UCSD-AML1 (cell line): ENCODE data around the gene GSTO1.

Source experiments
- DNase-seq: peaks from one replicate; lab custom pipeline; 2025; ENCODE audit not compliant: unreplicated experiment; lab: John Stamatoyannopoulos, UW

Gene GSTO1

GRCh38 chr10:104303594-104304355 is 49.1 kb downstream of the GSTO1 start:
- no peak for DNase-seq

- DNase-seq: no peak
These were observed 49.7 kb downstream of the GSTO1 start for GRCh38 chr10:104304356-104304745.

GRCh38 chr10:104304927-104305326 is 50.2 kb downstream of the GSTO1 start:
- no peak for DNase-seq

- DNase-seq: no peak
These were observed 52.2 kb downstream of the GSTO1 start for GRCh38 chr10:104306897-104307296.

GRCh38 chr10:104307576-104308438 is 53.1 kb downstream of the GSTO1 start:
- DNase-seq: no peak

GRCh38 chr10:104308439-104308903 is 53.8 kb downstream of the GSTO1 start:
- DNase-seq: no peak

- DNase-seq: no peak
These were observed 55.6 kb downstream of the GSTO1 start for GRCh38 chr10:104309980-104310978.

- DNase-seq: no peak
These were observed 56.6 kb downstream of the GSTO1 start for GRCh38 chr10:104311184-104311720.

- no peak for DNase-seq
These were observed 60.1 kb downstream of the GSTO1 start for GRCh38 chr10:104314591-104315485.

GRCh38 chr10:104315486-104315921 is 60.8 kb downstream of the GSTO1 start:
- DNase-seq: no peak

GRCh38 chr10:104316321-104317099 is 61.8 kb downstream of the GSTO1 start:
- DNase-seq: no peak
